ENCODE measurements around the gene TASP1.

GRCh38 chr20:13671512-13671911 lies 32.8 kb upstream of the TASP1 start:
- TF ChIP-seq CTCF (IDR thresholded peaks at IDR 0.05) (no peak), ZFX (IDR thresholded peaks at IDR 0.05; ENCODE audit: borderline replicate concordance) (no peak)
